OCI-M1 (cell line): ENCODE results near the gene OR5B3.
"Not testable (repeated sequence)": the region's sequence is repeated elsewhere in the genome, so short reads cannot be mapped to it uniquely, and the experiment has no call there.

Experiments
- DNase-seq: peaks from one replicate; lab custom pipeline; 2025; lab: John Stamatoyannopoulos, UW

OR5B3 gene

DNA sequence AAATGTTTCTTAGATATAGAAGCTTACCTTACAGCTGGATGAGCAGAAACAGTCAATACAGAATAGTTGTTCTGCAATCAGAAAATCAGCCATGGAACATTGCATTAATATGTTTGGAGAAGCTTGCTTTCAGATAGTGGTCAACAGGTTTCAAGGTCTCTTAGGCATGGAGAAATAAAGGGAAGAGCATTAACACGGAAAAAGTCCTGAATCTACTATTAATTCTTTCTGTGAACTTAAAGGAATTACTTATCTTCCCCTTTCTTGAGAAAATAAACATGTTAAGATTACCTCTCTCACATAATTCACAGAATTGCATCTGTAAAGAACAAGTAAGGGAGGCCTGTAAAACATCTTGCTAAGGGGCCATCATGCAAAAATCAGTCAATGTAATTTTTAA lies at the start of gene OR5B3:
Gene OR5B3 (minus strand): TSS at position 101 of the 400 bp plus-strand sequence. CDS start 3,465 bp downstream, outside the sequence.
- DNase-seq: no peak

- no peak for DNase-seq
Observed at GRCh38 chr11:58451585-58451984, 44.9 kb upstream of the OR5B3 start.

- DNase-seq: peak; percentile 81
Observed at GRCh38 chr11:58446294-58446693, 39.6 kb upstream of the OR5B3 start.

GRCh38 chr11:58444300-58444699 lies 37.6 kb upstream of the OR5B3 start:
- DNase-seq: no peak

- peak; percentile 4 for DNase-seq
Observed at GRCh38 chr11:58442136-58442535, 35.5 kb upstream of the OR5B3 start, which contains the start of gene OR5B12. Gene OR5B12 (minus strand): TSS chr11:58442236. CDS start chr11:58440151, 2,085 bp downstream.

- DNase-seq: no peak
Observed at GRCh38 chr11:58438486-58438885, 31.8 kb upstream of the OR5B3 start.

GRCh38 chr11:58434217-58434616 lies 27.5 kb upstream of the OR5B3 start:
- DNase-seq: peak; percentile 35

DNA sequence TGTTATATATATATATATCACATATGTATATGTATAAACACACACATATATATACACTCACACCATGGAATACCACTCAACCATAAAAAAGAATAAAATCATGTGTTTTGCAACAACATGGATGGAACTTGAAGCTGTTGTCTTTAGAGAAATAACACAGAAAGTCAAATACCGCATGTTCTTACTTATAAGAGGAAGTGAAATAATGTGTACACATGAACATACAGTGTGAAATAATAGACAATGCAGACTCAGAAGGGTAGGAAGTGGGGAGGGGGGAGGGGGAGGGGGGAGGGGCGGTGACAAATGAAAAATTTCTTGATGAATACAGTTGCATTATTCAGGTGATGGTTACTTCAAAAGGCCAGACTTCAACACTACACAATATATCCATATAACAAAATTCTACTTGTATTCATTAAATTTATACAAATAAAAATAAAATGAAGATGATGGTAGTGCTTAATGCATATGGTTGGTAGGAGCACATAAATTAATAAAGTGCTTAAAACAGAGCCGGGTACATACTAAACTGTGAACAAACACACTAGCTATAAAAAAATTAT lies 27.0 kb upstream of the OR5B3 start:
- DNase-seq: peak; percentile 63

- no peak for DNase-seq
Observed at GRCh38 chr11:58429273-58429672, 22.6 kb upstream of the OR5B3 start.

DNA sequence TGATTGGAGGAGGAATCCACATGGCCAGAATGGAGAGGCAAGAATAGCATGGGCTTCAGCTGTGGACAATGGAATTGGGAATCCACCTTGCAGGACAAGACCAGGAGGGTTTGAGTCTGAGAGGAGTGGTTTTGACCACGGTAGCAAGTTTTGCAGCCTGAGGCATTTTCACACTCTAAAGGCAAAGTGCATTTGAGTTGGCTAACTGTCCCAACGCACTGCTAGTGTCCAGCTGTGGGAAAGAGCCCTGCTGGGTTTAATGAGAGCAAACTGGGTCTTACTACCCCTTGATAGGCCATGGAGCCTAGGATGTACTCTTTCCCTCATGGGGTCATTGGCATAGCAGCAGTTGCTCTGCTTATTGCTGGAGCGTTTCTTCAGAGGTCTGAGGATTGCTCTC lies 21.3 kb upstream of the OR5B3 start, which contains the start of gene OR5B2:
Gene OR5B2 (minus strand): TSS at position 101 of the 400 bp plus-strand sequence. CDS start 4,860 bp downstream, outside the sequence.
- no peak for DNase-seq

GRCh38 chr11:58399622-58400021 lies 7.1 kb downstream of the OR5B3 start:
- DNase-seq: not testable (repeated sequence)

DNA sequence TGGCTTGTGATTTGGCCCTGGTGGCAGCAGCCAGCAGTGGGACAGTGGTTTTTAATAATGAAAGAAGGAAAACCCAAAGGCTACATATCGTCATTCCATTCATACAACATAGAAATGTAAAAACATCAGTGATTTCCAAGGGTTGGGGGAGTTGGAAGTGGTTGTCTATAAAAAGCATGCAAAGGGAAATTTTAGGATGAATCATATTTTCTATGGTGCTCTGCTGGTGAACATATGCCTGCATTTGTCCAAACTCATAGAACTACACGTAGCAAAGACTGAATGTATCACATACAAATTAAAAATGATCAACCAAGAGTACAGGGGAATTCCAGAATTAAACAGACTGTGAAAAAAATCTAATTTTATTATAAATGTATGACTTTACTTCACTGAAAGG lies 11.1 kb downstream of the OR5B3 start:
- DNase-seq: no peak

DNA sequence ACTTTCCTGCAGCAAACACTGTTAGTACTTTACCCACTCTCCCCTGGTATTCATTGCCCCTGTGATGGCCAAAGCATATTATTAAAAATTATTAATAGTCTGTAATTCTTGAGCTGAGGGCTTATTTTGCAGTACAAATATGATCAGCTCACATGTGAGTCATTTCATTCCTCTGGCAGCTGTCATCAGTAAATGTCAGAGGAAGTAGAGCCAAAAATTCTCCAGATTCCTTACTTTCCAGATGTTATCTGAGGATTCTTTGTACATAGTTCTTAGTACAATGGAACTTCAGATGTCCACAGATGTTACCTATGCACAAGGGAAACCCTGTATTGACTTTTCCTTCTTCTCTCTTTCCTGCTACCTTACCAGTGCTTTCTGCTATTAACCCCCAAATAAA lies 12.5 kb downstream of the OR5B3 start:
- DNase-seq: no peak

- DNase-seq: no peak
Observed at GRCh38 chr11:58392746-58393145, 13.9 kb downstream of the OR5B3 start.

DNA sequence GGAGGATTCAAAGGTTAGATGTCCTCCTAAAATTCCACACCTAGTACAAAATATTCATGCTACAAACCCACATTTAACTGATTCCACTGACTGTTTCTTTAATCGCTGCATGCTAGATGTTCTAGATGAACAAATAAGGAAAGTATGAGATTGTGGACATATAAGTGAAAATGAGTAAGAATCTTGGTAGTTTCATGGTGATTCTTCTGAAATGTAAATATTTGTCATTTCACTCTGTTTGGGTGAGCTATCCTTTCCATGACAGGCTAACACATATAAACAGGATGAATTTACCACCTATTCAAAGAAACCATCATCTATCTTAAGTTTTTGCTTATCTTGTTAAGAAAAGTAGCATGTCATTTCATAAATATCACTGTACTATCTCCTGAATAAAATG lies 14.8 kb downstream of the OR5B3 start:
- DNase-seq: no peak

GRCh38 chr11:58390551-58391063 lies 16.1 kb downstream of the OR5B3 start:
- no peak for DNase-seq

DNA sequence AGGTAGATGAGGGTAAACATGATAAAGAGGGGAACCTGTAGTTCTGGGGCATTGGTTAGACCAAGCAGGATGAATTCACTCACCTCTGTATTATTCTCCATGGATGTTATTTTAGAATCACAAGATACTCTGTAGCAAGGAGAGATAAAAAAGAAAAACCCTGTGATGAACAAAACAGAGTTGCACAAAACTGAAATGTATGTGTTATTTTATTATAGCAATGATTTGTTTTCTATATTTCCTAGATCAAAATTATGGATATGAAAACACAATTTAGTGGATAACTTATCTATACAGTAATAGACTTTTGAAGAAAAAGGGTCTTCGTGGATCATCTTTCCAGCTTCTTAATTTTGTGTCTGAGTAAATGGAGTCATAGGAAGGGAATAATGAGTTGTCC lies 47.7 kb downstream of the OR5B3 start, which contains the start of gene OR5B17:
Gene OR5B17 (minus strand): TSS at position 101 of the 400 bp plus-strand sequence. CDS start 0 bp downstream, at position 101.
- no peak for DNase-seq

GRCh38 chr11:58354727-58355126 lies 51.9 kb downstream of the OR5B3 start:
- DNase-seq: no peak
